ENCODE measurements around the gene GDF2.

Gene GDF2

DNA sequence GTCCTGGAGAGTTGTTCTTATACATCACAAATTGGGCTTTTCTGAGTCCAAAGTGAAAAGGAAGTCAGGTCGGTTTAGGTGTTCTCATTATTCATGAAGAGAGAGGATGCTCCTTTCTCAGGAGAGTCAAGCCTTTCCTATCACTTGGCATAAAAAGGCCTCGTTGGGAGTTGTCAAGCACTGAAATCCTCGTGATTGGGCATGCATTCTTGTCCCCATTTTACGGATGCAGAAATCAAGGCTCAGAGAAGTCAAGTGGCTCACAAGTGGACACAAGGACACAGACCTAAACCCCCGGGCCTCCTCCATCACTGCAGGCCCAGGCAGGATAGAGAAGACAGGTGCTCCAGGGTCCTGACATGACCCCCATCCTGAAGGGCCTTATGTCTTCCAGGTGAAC is 34.5 kb downstream of the GDF2 start:
- DNase-seq, result no peak

DNA sequence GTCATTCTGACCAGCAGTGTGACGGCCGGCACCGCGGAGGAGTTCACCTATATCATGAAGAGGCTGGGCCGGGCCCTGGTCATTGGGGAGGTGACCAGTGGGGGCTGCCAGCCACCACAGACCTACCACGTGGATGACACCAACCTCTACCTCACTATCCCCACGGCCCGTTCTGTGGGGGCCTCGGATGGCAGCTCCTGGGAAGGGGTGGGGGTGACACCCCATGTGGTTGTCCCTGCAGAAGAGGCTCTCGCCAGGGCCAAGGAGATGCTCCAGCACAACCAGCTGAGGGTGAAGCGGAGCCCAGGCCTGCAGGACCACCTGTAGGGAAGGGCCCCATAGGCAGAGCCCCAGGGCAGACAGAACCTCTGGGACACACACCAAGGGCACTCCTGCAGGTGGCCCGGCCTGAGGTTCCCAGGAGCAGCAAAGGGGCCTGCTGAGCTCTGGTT is 34.9 kb downstream of the GDF2 start:
- DNase-seq, result no peak

DNA sequence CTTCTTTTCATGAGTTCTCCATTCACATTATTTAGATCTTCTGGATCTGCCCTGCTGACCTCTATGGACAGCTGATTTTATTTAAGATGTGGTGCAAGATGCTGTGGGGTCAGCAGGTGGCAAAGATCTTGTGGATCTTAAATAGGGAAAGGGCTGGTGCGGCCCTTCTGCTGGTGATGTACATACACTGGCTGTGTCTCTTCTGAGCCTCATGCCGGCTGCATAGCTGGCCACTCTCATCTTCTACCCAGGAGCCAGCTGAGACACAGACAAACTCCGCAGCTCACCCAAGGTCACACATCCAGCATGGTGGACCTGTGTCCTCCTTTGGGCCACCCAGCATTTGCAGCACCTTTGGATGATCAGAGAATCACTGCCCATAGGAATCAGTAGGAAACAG is 35.7 kb downstream of the GDF2 start:
- no peak for DNase-seq

DNA sequence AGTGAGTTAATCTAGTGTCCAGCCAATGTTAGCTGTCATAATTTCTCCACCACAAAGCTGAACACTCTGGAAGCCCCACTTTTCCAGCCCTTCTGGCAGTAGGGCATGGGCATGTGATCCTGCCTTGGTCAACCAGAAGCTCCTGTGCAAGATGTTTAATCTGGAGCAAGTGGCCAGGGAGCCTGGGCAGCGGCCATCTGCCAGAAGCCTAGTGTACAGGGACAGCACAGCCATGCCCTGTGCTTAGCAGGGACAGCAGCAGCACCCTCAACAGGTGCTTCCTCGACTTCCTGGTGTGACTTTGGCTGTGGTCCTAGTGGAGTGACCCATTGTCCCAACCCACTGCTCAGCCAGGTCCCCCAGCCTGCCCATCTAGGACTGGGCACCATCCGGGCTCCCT is 36.2 kb downstream of the GDF2 start:
- DNase-seq, result no peak

DNA sequence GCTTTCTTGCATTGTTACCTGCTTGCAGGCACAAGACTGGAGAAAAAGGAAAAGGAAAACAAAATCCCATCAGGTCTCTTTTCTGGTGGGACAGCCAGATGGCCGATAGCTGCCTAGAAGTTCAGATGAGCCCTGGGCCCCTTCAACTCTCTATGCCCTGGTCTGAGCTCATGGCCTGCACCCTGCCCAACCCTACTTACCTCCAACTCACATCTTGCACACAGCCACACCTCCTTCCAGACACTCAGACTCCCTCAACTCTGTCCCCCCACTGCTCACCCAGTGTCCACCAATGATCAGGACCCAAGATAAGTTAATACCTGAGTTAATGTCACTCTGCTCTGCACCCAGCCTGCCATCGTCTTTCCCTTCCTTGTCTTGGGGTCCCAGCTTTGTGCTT is 36.8 kb downstream of the GDF2 start:
- no peak for DNase-seq

DNA sequence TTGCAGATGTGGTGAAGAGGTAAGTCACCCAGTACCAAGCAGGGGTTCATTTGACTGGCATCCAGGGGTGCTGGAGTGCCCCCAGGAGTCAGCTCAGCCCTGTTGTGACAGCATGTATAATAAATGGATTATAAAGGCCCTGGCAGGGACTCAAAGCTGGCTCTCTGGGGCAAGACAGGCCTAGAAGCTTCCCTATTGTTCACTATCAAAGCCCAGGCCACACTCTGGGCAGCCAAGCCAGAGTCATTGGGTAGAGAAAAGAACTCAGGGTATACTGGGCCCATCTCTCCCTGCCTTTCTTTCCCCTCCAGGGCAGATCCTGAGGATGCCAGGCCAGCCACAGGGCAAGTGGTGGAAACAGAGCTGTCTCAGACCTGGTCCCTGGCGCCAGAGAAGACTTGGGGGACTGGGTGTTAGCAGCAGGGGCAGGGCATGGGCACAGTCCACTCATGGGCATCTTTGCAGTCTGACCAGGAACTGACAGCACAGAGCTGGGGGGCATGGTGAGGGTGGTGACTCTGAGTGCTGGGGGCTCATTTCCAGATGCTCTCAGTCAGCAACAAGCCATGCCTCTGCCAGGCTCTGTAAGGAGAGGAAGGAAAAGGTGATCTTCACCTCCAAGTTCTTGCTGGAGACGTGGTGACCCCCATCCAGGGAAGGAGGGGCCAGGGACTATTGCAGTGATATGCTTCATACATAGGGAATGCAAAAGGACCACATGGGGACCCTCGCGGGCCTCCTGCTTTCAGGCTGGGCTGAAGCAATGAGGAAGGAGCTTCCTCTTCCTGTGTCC is 37.6 kb downstream of the GDF2 start:
- no peak for DNase-seq

DNA sequence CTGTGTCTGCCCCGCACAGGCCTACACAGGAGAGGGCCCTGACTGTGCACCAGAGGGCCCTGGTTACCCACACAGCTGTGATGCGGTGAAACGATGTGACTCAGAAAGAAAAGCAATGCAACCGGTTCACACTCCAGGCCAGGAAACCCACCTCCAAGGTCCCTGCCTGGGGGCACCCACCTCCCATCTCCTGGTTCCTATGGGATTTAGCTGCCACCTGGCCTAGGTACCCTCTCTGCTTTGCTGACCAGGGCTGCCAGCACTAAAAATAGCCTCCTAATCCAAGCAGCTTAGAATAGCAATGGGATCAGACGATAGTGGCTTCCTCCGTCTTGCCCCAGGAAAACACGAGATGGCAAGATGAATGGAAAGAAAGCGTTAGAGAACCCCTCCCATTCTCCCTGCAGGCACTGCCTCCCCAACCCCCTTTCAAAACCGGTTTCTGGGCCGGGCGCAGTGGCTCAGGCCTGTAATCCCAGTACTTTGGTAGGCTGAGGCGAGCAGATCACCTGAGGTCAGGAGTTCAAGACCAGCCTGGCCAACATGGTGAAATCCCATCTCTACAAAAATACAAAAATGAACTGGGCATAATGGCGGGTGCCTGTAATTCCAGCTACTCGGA is 38.3 kb downstream of the GDF2 start:
- no peak for DNase-seq

DNA sequence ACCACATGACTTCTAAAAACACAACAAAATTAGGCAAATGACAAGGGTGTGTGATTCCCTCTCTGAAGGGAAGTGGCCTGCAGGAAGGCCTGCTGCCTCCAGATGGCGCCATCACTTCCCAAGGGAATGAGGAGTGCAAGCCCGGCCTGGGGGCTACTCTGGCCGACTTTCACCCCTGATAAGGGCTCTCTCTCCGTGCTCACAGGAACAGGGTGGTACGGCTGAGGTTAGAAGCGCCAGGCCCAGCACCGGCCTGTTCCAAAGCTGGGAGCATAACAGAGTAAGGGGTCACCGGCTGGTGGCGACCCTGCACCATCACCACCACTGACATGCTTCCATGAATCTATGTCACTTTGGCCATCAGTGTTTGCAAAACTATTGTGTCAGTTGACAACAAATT is 39.0 kb downstream of the GDF2 start:
- DNase-seq, result no peak

DNA sequence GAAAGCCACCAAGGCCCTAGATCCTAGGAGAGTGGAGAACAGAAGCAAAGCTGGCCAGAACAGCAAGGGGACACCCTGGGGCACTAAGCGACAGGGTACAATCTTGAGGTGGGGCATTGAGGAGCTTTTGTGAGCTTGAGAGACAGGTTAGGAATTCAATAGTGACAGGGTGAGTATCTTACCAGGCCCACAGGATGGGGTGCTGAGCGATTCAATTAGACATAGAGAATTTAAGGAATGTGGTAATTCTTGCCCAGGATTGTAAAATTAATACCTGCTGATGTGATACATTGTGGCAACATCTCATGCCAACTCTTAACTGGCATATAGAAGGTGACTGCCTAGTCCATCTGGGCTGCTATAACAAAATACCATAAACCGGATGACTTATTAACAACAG is 39.9 kb downstream of the GDF2 start:
- DNase-seq, result no peak

DNA sequence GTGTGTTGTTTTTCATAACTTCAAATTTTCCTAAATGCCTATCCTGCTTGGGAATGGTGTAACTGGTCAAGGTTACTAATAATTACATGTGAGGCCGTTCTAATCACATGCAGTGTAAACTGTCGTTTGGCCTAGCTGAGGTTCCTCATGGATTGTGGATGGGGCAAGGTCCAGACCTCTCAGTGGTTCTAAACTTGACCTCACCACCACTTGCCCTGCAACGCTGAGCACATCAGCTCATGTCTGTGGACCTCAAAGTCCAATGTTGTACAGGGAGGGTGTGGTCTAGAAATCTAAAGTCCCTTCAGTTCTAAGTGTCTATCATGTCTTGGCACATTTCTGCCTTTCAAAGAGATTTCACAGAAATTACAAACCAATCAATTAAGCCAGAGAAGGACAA is 41.5 kb downstream of the GDF2 start:
- DNase-seq, result no peak

DNA sequence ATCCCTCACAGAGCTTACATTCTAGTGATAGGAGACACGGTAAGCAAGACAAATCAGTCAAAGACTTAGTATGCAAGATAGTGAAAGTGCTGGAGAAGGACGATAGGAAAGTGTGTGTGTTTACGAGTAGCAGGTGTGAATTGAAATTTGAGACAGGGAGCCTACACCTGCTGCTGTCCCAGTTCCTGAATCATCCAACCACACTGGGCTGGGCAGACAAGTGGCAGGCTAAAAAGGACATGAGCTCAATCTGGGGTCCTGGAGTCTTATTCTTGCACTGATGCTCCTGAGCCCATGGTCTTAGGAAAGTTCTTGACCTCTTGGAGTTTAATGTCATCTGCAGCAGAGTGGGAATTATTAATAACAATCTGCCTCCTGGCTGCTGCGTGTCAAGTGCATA is 42.1 kb downstream of the GDF2 start:
- peak; percentile 44 for DNase-seq

DNA sequence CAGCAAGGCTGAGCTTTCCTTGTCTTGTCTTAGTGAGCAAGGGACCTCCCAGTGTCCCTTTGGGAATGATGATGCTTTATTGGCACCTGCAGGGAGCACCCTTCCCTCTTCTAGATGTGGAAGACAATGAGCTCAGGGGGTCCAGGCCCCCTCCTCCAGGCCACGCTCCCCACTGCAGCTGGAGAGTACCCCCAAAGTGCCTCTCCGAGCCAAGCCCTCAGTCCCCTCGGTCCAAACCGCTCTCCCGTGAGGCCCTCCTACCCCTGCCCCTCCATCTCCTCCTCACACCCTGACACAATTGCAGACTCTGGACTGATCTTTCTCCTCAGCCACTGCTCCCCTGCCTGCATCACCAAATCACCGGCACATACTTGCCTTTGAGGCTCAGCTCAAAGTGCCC is 42.7 kb downstream of the GDF2 start:
- DNase-seq, result no peak

DNA sequence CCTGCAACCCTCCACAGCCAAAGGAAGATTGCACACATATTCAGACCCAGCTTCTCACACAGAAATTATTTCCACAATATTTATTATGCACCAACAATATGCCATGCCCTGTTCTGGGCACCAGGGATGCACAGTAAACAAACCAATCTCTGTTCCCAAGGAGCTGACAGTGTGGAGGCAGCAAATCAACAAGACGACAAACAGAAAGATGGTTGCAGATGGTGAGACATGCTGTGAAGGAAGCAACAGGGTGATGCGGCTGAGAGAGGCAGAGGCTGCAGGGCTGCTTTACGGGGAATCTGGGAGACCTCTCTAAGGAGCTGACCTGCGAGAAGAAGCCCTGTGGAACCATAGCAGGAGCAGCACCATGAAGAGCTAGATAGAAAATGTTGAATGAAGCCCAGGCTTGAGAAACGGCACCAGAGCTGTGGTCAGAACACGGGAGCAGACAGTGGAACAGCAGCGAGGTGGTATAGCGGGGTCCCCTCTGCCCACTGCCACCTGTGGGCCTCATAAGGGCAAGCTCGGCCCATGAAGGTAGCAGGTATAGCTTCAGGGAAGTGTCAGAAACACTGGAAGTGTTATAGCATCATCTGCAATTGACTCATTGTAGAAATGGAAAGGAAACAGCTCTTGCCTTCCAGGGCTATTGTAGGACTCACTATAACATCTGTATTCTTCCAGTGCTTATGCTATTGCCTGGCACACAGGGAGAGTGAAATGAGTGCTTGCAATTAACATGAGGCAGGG is 43.4 kb downstream of the GDF2 start:
- no peak for DNase-seq

DNA sequence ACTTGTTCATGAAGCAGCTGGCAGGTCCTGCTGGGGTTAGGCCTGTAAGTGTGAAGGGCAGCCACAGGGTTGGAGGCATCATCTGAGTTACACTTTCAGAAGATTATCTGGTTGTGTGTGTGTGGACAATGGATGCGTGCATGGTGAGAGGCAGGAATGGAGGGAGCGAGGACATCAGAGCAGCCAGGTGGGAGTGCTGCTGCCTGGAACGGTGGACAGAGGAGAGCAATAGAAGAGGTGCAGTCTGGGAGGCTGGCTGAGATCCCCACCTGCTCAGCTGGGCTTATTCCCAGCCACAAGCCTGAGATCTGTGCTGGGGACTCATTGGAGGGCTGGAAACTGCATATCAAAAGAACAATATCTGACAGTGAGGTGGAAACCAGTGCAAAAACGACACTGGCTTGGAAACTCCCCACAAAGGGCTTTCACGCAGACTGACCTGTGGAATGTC is 44.0 kb downstream of the GDF2 start:
- DNase-seq, result no peak

DNA sequence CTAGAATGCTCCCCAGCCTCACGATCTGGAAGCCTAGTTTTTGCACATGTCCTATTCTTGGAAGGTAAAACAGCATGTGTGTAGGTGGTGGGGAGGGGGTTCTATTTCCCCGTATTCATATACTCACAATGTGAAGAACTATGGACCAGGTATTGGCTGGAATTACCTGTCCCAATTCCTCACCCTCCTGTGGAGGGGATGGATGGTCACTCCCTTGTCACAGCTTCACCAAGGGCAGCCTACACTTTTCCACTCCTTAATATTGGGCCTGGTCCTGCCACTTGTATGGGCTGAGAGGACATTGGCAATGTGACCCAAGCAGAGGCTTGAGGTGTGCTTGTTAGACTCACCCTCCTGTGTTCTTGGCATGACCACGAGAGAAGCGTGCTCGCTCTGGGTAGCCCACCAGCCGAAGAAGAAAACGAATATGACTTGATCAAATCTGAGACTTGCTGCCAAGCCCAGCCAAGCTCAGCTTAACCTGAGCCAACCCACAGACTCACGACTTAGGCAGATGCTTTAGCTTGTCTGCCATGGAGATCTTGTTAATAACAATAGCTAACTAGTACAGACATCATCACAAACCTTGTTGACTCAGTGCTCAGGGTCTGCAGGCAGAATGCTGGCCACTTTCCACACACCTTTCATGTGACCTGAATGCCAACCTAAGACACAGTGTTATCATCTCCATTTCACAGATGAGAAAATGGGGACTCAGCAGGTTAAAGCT is 44.6 kb downstream of the GDF2 start:
- no peak for DNase-seq

DNA sequence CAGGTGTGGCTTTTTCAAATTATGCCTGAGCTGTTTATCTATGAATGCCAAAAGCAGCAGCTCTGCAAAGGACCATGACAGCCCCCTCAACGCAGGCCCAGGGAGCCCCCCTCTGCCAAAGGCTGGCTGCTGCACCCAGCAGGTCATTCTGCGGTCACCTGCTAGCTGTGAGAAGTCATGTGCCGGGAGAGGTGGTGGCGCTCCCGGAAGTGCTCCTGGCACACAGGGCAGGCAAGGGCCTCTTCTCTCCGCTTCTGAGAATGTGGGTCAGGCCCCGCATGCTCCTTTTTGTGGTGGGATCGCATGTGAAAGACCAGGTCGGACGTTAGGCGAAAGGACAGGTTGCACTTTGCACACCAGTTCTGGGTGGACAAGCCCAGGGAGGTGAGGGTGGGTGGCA is 45.4 kb downstream of the GDF2 start:
- DNase-seq, result no peak

DNA sequence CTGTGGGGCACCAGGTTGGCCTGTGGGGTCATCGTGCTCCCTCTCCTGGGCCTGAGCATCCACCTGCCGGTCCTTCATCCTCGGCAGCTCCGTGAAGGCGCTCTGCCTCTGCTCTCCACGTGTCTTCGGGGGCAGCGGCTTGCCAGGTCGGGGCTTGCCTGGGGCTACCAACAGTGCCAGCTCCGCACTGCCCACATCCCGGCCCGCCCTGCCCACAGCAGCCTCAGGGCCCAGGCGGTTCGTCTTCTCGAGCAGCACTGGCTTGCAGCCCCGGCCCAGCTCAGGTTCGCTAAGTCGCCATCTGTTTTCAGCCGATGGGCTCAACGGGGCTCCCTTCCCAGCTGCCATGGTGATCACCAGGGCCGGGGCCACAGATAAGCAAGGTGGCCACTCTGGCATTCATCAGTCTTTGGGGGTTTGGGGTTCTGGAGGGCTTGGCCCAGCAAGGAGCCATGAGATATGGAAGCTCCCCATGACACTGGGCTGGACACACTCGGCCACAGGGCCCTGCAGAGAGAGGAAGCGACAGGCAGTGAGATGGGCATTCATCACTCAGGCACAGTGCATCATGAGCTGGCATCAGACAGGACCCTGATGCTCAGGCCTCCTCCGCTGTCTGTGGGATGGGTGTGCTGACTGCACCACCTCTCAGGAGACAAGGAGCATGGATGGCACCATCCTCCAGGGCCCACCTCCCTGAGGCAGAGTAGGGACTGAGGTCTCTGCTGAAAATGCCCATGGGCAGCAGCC is 46.4 kb downstream of the GDF2 start:
- DNase-seq, result no peak

DNA sequence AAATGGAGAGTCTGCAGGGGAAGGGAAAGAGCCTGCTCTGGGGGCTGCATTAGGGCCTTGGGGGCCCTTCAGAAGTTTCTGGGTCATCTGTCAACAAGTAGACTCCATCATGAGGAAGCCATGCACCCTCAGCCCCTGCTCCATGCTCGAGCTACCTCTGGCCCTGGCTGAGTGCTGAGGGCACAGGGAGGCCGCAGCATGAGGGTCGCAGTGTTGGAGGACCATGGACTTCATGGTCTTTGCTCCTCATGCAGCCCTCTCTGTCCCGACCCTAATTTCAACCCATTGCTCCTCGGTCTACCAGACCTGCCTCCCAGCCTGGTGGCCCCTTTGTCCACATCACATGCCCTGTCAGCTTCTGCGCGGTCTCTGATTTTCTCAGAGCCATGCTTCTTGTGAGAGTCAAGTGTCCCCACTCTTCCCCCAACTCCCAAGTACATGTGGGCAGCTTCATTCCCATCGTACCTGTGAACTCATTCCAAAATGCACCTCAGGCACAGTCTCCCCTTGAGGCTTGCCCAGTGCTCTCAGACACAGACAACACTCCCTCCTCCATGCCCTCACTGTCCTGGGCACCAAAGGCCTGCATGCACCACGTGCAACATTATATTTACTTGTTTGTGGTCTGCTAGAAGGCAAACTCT is 47.1 kb downstream of the GDF2 start:
- no peak for DNase-seq

DNA sequence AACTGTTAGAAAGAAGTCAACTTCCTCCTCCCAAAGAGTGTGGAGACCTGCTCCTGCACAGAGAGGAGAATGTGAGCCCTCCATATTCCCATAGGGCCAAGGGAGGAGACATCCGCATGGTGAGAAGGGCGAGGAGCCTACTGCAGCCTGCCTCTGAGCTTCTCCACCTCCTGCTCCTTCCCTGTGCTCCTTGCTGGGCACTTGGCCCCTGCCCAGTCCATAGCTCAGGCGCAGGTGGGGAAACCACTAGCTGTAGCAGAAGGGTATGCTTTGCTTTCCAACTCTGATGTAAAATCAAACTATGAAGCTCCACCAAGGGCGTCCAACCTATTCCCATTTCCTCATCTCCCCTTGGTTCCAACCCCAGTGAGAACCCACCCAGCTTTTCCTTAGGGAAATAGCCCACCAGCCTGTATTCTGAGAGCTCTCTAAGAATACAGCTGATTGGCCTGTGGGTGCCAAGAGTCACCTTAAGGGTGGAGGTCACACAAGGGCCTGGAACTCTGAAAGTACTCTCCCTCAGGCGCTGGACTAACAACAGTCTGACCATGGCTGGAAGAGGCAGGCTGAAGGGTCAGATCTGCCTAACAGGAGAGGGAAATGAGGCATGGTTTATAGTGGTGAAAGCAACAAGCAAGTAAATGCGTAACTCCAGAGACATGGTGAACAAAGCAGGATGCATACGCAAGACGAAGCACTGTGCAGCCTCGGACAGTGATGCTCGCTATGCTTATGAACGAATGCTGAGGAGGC is 47.9 kb downstream of the GDF2 start:
- DNase-seq, result no peak

DNA sequence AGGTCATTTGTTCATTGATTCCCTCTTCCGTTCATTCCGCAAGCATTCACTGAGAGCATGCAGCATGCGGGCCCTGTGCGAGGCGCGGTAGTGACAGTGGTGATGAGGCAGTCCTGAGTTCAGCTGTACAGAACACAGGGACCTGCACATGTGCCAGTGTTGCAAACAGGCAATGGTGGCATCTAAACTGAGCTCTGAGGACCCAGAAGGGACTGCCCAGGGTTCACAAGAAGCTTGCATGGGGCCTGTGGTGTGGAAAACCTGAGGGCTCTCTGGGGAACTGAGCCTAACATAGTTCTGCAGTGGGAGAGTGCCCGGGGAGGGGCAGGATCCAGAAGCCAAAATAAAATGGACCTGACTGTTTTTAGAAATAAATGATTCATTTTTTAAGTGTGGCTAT is 48.6 kb downstream of the GDF2 start:
- DNase-seq, result no peak

Measured in DMS153 (cell line).